ENCODE results near the gene UBA6.

DNA sequence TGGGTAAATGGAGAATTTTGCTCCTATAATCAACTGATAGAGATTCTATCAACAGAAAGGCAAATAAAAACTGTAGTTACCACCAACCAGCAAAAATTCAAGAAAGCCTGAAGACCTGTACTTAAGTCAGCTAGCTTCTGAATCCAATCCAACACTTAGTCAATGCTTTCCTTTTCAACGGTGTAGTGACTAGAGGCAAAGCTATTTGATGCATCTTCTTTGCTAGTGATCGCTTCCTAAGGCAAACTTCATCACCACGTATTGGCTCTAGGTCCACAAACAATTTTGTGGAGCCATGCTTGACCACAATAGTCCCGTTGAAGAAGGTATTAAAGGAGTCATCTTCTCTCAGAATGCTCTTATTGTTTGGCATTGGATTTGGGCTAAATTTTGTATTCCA is 25.0 kb upstream of the UBA6 start:
- TF ChIP-seq POLR2A (IDR thresholded peaks at IDR 0.05; ENCODE audit: low read depth, low read length) (no peak), BHLHE40 (IDR thresholded peaks at IDR 0.05; ENCODE audit: low read depth, low read length) (no peak), MAFK (IDR thresholded peaks at IDR 0.05; ENCODE audit: low read depth, low read length) (no peak), RAD21 (IDR thresholded peaks at IDR 0.05; ENCODE audit: low read length) (no peak), USF2 (IDR thresholded peaks at IDR 0.05; ENCODE audit: low read depth, low read length) (no peak), MXI1 (IDR thresholded peaks at IDR 0.05; ENCODE audit: borderline replicate concordance, low read depth, low read length) (no peak), SMC3 (IDR thresholded peaks at IDR 0.05; ENCODE audit: low read depth, low read length) (no peak)
- TF ChIP-seq, protein P1, sequence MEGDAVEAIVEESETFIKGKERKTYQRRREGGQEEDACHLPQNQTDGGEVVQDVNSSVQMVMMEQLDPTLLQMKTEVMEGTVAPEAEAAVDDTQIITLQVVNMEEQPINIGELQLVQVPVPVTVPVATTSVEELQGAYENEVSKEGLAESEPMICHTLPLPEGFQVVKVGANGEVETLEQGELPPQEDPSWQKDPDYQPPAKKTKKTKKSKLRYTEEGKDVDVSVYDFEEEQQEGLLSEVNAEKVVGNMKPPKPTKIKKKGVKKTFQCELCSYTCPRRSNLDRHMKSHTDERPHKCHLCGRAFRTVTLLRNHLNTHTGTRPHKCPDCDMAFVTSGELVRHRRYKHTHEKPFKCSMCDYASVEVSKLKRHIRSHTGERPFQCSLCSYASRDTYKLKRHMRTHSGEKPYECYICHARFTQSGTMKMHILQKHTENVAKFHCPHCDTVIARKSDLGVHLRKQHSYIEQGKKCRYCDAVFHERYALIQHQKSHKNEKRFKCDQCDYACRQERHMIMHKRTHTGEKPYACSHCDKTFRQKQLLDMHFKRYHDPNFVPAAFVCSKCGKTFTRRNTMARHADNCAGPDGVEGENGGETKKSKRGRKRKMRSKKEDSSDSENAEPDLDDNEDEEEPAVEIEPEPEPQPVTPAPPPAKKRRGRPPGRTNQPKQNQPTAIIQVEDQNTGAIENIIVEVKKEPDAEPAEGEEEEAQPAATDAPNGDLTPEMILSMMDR (conservative IDR thresholded peaks at IDR 0.05; ENCODE audit: low read depth, low read length): no peak
